GM12891 (cell line): ENCODE data around the gene ATAD2B.

Source experiments
- POLR2A ChIP-seq: IDR thresholded peaks from 2 replicates; pipeline ENCODE4 v1.6.1; 2011; ENCODE audit warnings: low read depth, low read length, control low read depth
- POLR2AphosphoS5 ChIP-seq: IDR thresholded peaks from 2 replicates; pipeline ENCODE4 v1.6.1; 2011; ENCODE audit warnings: low read depth, low read length, control low read depth
- POU2F2 ChIP-seq: IDR thresholded peaks from 2 replicates; pipeline ENCODE4 v1.6.1; 2011; ENCODE audit warnings: low read depth, mild to moderate bottlenecking, control low read depth, low read length, moderate library complexity
- TAF1 ChIP-seq: IDR thresholded peaks from 2 replicates; pipeline ENCODE4 v1.6.1; 2011; ENCODE audit warnings: low read depth, low read length, control low read depth

GRCh38 chr2:23839919-23840578 is 86.9 kb downstream of the ATAD2B start:
- TF ChIP-seq POLR2A (no peak), POLR2AphosphoS5 (no peak), TAF1 (no peak), POU2F2 (no peak)
